Duodenal mucosa (tissue), 2 donors: ENCODE measurements around the gene PRRX1.

Experiments used
- H3K27ac ChIP-seq: one replicate; pipeline ENCODE4 v1.7.0; 2013; ENCODE audit warnings: low read depth, low read length
- H3K27me3 ChIP-seq, 2 donors: one replicate each; pipeline ENCODE4 v1.7.0; 2013; ENCODE audit warnings: low read length in 2 of 2, control low read depth in 1 of 2; ENCODE audit not compliant: insufficient read depth in 2 of 2, control insufficient read depth in 1 of 2
- H3K36me3 ChIP-seq, 2 donors: one replicate each; pipeline ENCODE4 v1.7.0; 2013; ENCODE audit warnings: low read length in 2 of 2, control low read depth in 1 of 2; ENCODE audit not compliant: insufficient read depth in 2 of 2, control insufficient read depth in 1 of 2
- H3K4me1 ChIP-seq, 2 donors: one replicate each; pipeline ENCODE4 v1.7.0; 2013; ENCODE audit warnings: low read length in 2 of 2, control low read depth in 1 of 2; ENCODE audit not compliant: insufficient read depth in 2 of 2, control insufficient read depth in 1 of 2
- H3K4me3 ChIP-seq, 2 donors: one replicate each; pipeline ENCODE4 v1.7.0; 2013; ENCODE audit warnings: low read length in 2 of 2, low read depth in 1 of 2
- H3K9ac ChIP-seq, 2 donors: one replicate each; pipeline ENCODE4 v1.7.0; 2013; ENCODE audit warnings: low read length in 2 of 2, low read depth in 1 of 2
- H3K9me3 ChIP-seq, 2 donors: one replicate each; pipeline ENCODE4 v1.7.0; 2013; ENCODE audit warnings: low read length in 2 of 2, control low read depth in 1 of 2; ENCODE audit not compliant: control insufficient read depth in 1 of 2

The PRRX1 gene

GRCh38 chr1:170720661-170721060, 56.7 kb downstream of the PRRX1 start:
- no peak overlapping the region for H3K27ac ChIP-seq

GRCh38 chr1:170721621-170722020, 57.7 kb downstream of the PRRX1 start:
- Histone ChIP-seq H3K9ac (no peak overlapping the region), H3K4me1 (no peaks in the 10 kb centered on the region), H3K9me3 (no peaks in the 10 kb centered on the region), H3K4me3 (no peak overlapping the region), H3K36me3 (no peaks in the 10 kb centered on the region), H3K27me3 (no peaks in the 10 kb centered on the region), H3K27ac (no peak overlapping the region)

More at GRCh38 chr1:170720661-170721060, 56.7 kb downstream of the PRRX1 start:
- Histone ChIP-seq H3K4me3 (no peak overlapping the region), H3K9ac (no peak overlapping the region), H3K36me3 (no peaks in the 10 kb centered on the region), H3K27me3 (no peaks in the 10 kb centered on the region), H3K9me3 (no peaks in the 10 kb centered on the region), H3K4me1 (no peaks in the 10 kb centered on the region)

- H3K4me1 ChIP-seq = no peaks in the 10 kb centered on the region
- no peaks in the 10 kb centered on the region for H3K36me3 ChIP-seq
- H3K27ac ChIP-seq = no peak overlapping the region
- H3K27me3 ChIP-seq = no peaks in the 10 kb centered on the region
- H3K4me3 ChIP-seq = no peak overlapping the region
- no peak overlapping the region for H3K9ac ChIP-seq
- no peaks in the 10 kb centered on the region for H3K9me3 ChIP-seq
Observed at GRCh38 chr1:170723518-170723917, 59.6 kb downstream of the PRRX1 start.

- H3K27ac ChIP-seq = no peak overlapping the region
- H3K9ac ChIP-seq = no peak overlapping the region
- no peaks in the 10 kb centered on the region for H3K9me3 ChIP-seq
- no peak overlapping the region for H3K4me3 ChIP-seq
- H3K27me3 ChIP-seq = peaks cover 0 to 3% of the 10 kb centered on the region in 2 donors
- no peaks in the 10 kb centered on the region for H3K36me3 ChIP-seq
- H3K4me1 ChIP-seq = no peaks in the 10 kb centered on the region
Observed at GRCh38 chr1:170725326-170725725, 61.4 kb downstream of the PRRX1 start.

- no peak overlapping the region for H3K27ac ChIP-seq
- H3K9ac ChIP-seq = no peak overlapping the region
- peaks cover 0 to 3% of the 10 kb centered on the region in 2 donors for H3K27me3 ChIP-seq
- H3K9me3 ChIP-seq = no peaks in the 10 kb centered on the region
- no peaks in the 10 kb centered on the region for H3K4me1 ChIP-seq
- no peak overlapping the region for H3K4me3 ChIP-seq
- no peaks in the 10 kb centered on the region for H3K36me3 ChIP-seq
Observed at GRCh38 chr1:170727963-170728362, 64.0 kb downstream of the PRRX1 start.

- Histone ChIP-seq H3K27ac (no peak overlapping the region), H3K4me1 (no peaks in the 10 kb centered on the region)
Observed at GRCh38 chr1:170729225-170730002, 65.5 kb downstream of the PRRX1 start.

GRCh38 chr1:170730014-170730413, 66.1 kb downstream of the PRRX1 start:
- H3K27me3 ChIP-seq = peaks cover 0 to 3% of the 10 kb centered on the region in 2 donors
- H3K4me1 ChIP-seq = no peaks in the 10 kb centered on the region
- no peaks in the 10 kb centered on the region for H3K36me3 ChIP-seq
- H3K4me3 ChIP-seq = no peak overlapping the region
- no peaks in the 10 kb centered on the region for H3K9me3 ChIP-seq
- H3K9ac ChIP-seq = no peak overlapping the region
- no peak overlapping the region for H3K27ac ChIP-seq

More at GRCh38 chr1:170729225-170730002, 65.5 kb downstream of the PRRX1 start:
- H3K9ac ChIP-seq = no peak overlapping the region
- H3K4me3 ChIP-seq = no peak overlapping the region
- H3K9me3 ChIP-seq = no peaks in the 10 kb centered on the region
- no peaks in the 10 kb centered on the region for H3K36me3 ChIP-seq
- peaks cover 0 to 3% of the 10 kb centered on the region in 2 donors for H3K27me3 ChIP-seq

- Histone ChIP-seq H3K36me3 (no peaks in the 10 kb centered on the region), H3K27me3 (peaks cover 0 to 3% of the 10 kb centered on the region in 2 donors), H3K4me3 (no peak overlapping the region), H3K9me3 (no peaks in the 10 kb centered on the region), H3K27ac (no peak overlapping the region), H3K4me1 (no peaks in the 10 kb centered on the region), H3K9ac (no peak overlapping the region)
Observed at GRCh38 chr1:170730438-170730837, 66.5 kb downstream of the PRRX1 start.

- Histone ChIP-seq H3K4me1 (no peaks in the 10 kb centered on the region), H3K4me3 (no peak overlapping the region), H3K27me3 (peaks cover 0 to 3% of the 10 kb centered on the region in 2 donors), H3K9me3 (no peaks in the 10 kb centered on the region), H3K27ac (no peak overlapping the region), H3K9ac (no peak overlapping the region), H3K36me3 (no peaks in the 10 kb centered on the region)
Observed at GRCh38 chr1:170731566-170732251, 67.8 kb downstream of the PRRX1 start.

- Histone ChIP-seq H3K9ac (no peak overlapping the region), H3K9me3 (no peaks in the 10 kb centered on the region), H3K36me3 (no peaks in the 10 kb centered on the region), H3K4me3 (no peak overlapping the region), H3K27me3 (peaks cover 0 to 3% of the 10 kb centered on the region in 2 donors), H3K4me1 (no peaks in the 10 kb centered on the region), H3K27ac (no peak overlapping the region)
Observed at GRCh38 chr1:170732252-170732588, 68.3 kb downstream of the PRRX1 start.
